Neuronal stem cell (in vitro differentiated cells): Measurements from ENCODE around the gene XRCC6.

Source experiments
- DNase-seq: peaks from one replicate; pipeline ENCODE4 v3.0.0-alpha.2; 2013; ENCODE audit warnings: low spot score
- H2AFZ ChIP-seq: one replicate; pipeline ENCODE4 v1.6.1; 2013; ENCODE audit warnings: mild to moderate bottlenecking, low read length, inconsistent platforms
- H2AK5ac ChIP-seq: 2 replicates; pipeline ENCODE4 v1.6.1; 2013; ENCODE audit warnings: low read depth, mild to moderate bottlenecking, inconsistent platforms, low read length, moderate library complexity, mixed read lengths
- H2BK120ac ChIP-seq: 2 replicates; pipeline ENCODE4 v1.6.1; 2013; ENCODE audit warnings: low read depth, mild to moderate bottlenecking, inconsistent platforms, low read length, moderate library complexity, mixed read lengths
- H2BK12ac ChIP-seq: one replicate; pipeline ENCODE4 v1.6.1; 2013; ENCODE audit warnings: low read length, inconsistent platforms
- H2BK15ac ChIP-seq: 2 replicates; pipeline ENCODE4 v1.6.1; 2013; ENCODE audit warnings: mild to moderate bottlenecking, low read length, inconsistent platforms, mixed read lengths
- H2BK5ac ChIP-seq: one replicate; pipeline ENCODE4 v1.6.1; 2013; ENCODE audit warnings: inconsistent platforms, mild to moderate bottlenecking, low read length, moderate library complexity
- H3K14ac ChIP-seq: one replicate; pipeline ENCODE4 v1.6.1; 2013; ENCODE audit warnings: low read length, inconsistent platforms
- H3K18ac ChIP-seq: 2 replicates; pipeline ENCODE4 v1.6.1; 2013; ENCODE audit warnings: low read length, inconsistent platforms
- H3K23ac ChIP-seq: 2 replicates; pipeline ENCODE4 v1.6.1; 2013; ENCODE audit warnings: low read depth, mild to moderate bottlenecking, mixed read lengths, low read length, inconsistent platforms; ENCODE audit not compliant: poor library complexity
- H3K27ac ChIP-seq: replicated peaks from 3 replicates; pipeline ENCODE4 v1.5.1; 2013; ENCODE audit warnings: low read length, inconsistent platforms
- H3K27me3 ChIP-seq, 3 experiments: 2 replicates each; pipeline ENCODE4 v1.6.1; 2013; ENCODE audit warnings: low read length in 3 of 3, mild to moderate bottlenecking in 2 of 3, inconsistent platforms in 1 of 3, low read depth in 1 of 3, mixed read lengths in 1 of 3, moderate library complexity in 1 of 3; ENCODE audit not compliant: control insufficient read depth in 3 of 3, insufficient read depth in 3 of 3
- H3K36me3 ChIP-seq, 2 donors: replicated peaks in 1 of 2; 2 replicates each; pipeline ENCODE4 v1.6.1; 2013; ENCODE audit warnings: low read length in 2 of 2; ENCODE audit not compliant: control insufficient read depth in 2 of 2, insufficient read depth in 2 of 2
- H3K4ac ChIP-seq: 2 replicates; pipeline ENCODE4 v1.6.1; 2013; ENCODE audit warnings: inconsistent platforms, mild to moderate bottlenecking, low read length, moderate library complexity
- H3K4me1 ChIP-seq, 2 donors: 1 replicate in 1 of 2; 2 replicates in 1 of 2; pipeline ENCODE4 v1.6.1; 2013; ENCODE audit warnings: low read length in 2 of 2, low read depth in 1 of 2; ENCODE audit not compliant: control insufficient read depth in 2 of 2, insufficient read depth in 1 of 2
- H3K4me2 ChIP-seq: one replicate; pipeline ENCODE4 v1.6.1; 2013; ENCODE audit warnings: mild to moderate bottlenecking, low read length, inconsistent platforms; ENCODE audit not compliant: insufficient read depth, poor library complexity, severe bottlenecking
- H3K4me3 ChIP-seq, 2 donors: 2 replicates each; pipeline ENCODE4 v1.5.1; 2013; ENCODE audit warnings: low read length in 2 of 2, mild to moderate bottlenecking in 2 of 2, inconsistent platforms in 1 of 2, moderate library complexity in 1 of 2
- H3K79me1 ChIP-seq: one replicate; pipeline ENCODE4 v1.6.1; 2013; ENCODE audit warnings: low read depth, mild to moderate bottlenecking, inconsistent platforms, low read length, moderate library complexity
- H3K9ac ChIP-seq: one replicate; pipeline ENCODE4 v1.6.1; 2013; ENCODE audit warnings: mild to moderate bottlenecking, low read depth, low read length, inconsistent platforms; ENCODE audit not compliant: poor library complexity
- H3K9me3 ChIP-seq, 2 donors: replicated peaks in 1 of 2; 2 replicates each; pipeline versions ENCODE3 to v1.6.1; 2013; ENCODE audit warnings: low read length in 2 of 2, mild to moderate bottlenecking in 2 of 2, inconsistent platforms in 1 of 2, low read depth in 1 of 2, mixed read lengths in 1 of 2, moderate library complexity in 1 of 2; ENCODE audit not compliant: control insufficient read depth in 2 of 2, insufficient read depth in 1 of 2
- H4K8ac ChIP-seq: one replicate; pipeline ENCODE4 v1.6.1; 2013; ENCODE audit warnings: low read depth, mild to moderate bottlenecking, inconsistent platforms, low read length, moderate library complexity
- H4K91ac ChIP-seq: one replicate; pipeline ENCODE4 v1.6.1; 2013; ENCODE audit warnings: low read length, low read depth, mild to moderate bottlenecking, inconsistent platforms; ENCODE audit not compliant: poor library complexity
- WGBS, 2 donors: extraction: QIAGEN DNeasy Blood & Tissue Kit; methylation state at CpG; one replicate each; pipeline ENCODE4 v1.1.7; 2013; ENCODE audit warnings: missing lambda C conversion rate in 2 of 2, mixed read lengths in 1 of 2; ENCODE audit not compliant: insufficient read length in 2 of 2, insufficient replicate concordance in 1 of 2; ENCODE audit errors: extremely low coverage in 2 of 2; 5-methylcytosine and 5-hydroxymethylcytosine counted together

XRCC6 gene

GRCh38 chr22:41578818-41579217 lies 42.3 kb upstream of the XRCC6 start:
- Histone ChIP-seq H3K4me2 (no peak overlapping the region), H2BK15ac (no peak overlapping the region), H3K9me3 (no peaks in the 10 kb centered on the region), H2BK5ac (no peak overlapping the region), H2BK120ac (no peak overlapping the region), H3K9ac (no peak overlapping the region), H3K4ac (no peak overlapping the region), H4K8ac (no peak overlapping the region), H3K23ac (no peak overlapping the region), H4K91ac (no peak overlapping the region), H2BK12ac (no peak overlapping the region), H3K79me1 (peaks cover 2% of the 10 kb centered on the region), H3K4me1 (no peaks in the 10 kb centered on the region), H2AK5ac (no peak overlapping the region), H3K27me3 (no peaks in the 10 kb centered on the region), H3K27ac (no peak overlapping the region), H3K4me3 (no peak overlapping the region), H2AFZ (no peak overlapping the region), H3K18ac (no peak overlapping the region), H3K14ac (no peak overlapping the region), H3K36me3 (peaks cover 2 to 29% of the 10 kb centered on the region in 2 donors)
- WGBS, 2 donors = no CpG with 5 or more reads among the region's 9 CpGs
- no peak for DNase-seq

GRCh38 chr22:41579297-41579996 lies 41.6 kb upstream of the XRCC6 start:
- Histone ChIP-seq H2BK120ac (no peak overlapping the region), H3K36me3 (peaks cover 2 to 31% of the 10 kb centered on the region in 2 donors), H4K8ac (no peak overlapping the region)

GRCh38 chr22:41579997-41580355 lies 41.1 kb upstream of the XRCC6 start:
- Histone ChIP-seq H2AFZ (no peak overlapping the region), H3K4ac (no peak overlapping the region), H3K4me3 (no peak overlapping the region), H2BK15ac (no peak overlapping the region), H3K27me3 (no peaks in the 10 kb centered on the region), H3K36me3 (peaks cover 2 to 31% of the 10 kb centered on the region in 2 donors), H3K79me1 (peaks cover 2% of the 10 kb centered on the region), H2BK5ac (no peak overlapping the region), H3K27ac (no peak overlapping the region), H3K4me1 (no peaks in the 10 kb centered on the region), H2BK12ac (no peak overlapping the region), H3K14ac (no peak overlapping the region), H3K9ac (no peak overlapping the region), H3K18ac (no peak overlapping the region), H4K8ac (no peak overlapping the region), H3K23ac (no peak overlapping the region), H3K4me2 (no peak overlapping the region), H4K91ac (no peak overlapping the region), H3K9me3 (no peaks in the 10 kb centered on the region), H2AK5ac (no peak overlapping the region), H2BK120ac (no peak overlapping the region)
- no CpG with 5 or more reads among the region's 6 CpGs for WGBS, 2 donors
- DNase-seq = no peak

More at GRCh38 chr22:41579297-41579996, 41.6 kb upstream of the XRCC6 start:
- no peak overlapping the region for H3K18ac ChIP-seq
- no peaks in the 10 kb centered on the region for H3K4me1 ChIP-seq
- no peak overlapping the region for H4K91ac ChIP-seq
- H2AFZ ChIP-seq = no peak overlapping the region
- H3K27ac ChIP-seq = no peak overlapping the region
- no peak overlapping the region for H2AK5ac ChIP-seq
- H3K4ac ChIP-seq = no peak overlapping the region
- H3K14ac ChIP-seq = no peak overlapping the region
- H3K9me3 ChIP-seq = no peaks in the 10 kb centered on the region
- no peaks in the 10 kb centered on the region for H3K27me3 ChIP-seq
- H3K9ac ChIP-seq = no peak overlapping the region
- H2BK12ac ChIP-seq = no peak overlapping the region
- no CpG with 5 or more reads among the region's 12 CpGs for WGBS, 2 donors
- H2BK15ac ChIP-seq = no peak overlapping the region
- H2BK5ac ChIP-seq = no peak overlapping the region
- DNase-seq = no peak
- H3K4me3 ChIP-seq = no peak overlapping the region
- no peak overlapping the region for H3K4me2 ChIP-seq
- peaks cover 2% of the 10 kb centered on the region for H3K79me1 ChIP-seq
- H3K23ac ChIP-seq = no peak overlapping the region

- H3K18ac ChIP-seq = no peak overlapping the region
These were observed 38.4 kb upstream of the XRCC6 start for GRCh38 chr22:41582694-41583093.

More at GRCh38 chr22:41582694-41583093, 38.4 kb upstream of the XRCC6 start:
- Histone ChIP-seq H3K9ac (no peak overlapping the region), H2BK120ac (no peak overlapping the region), H2AK5ac (no peak overlapping the region), H3K27me3 (no peaks in the 10 kb centered on the region), H2BK15ac (no peak overlapping the region), H3K4me2 (no peak overlapping the region), H3K36me3 (peaks cover 2 to 22% of the 10 kb centered on the region in 2 donors), H2BK5ac (no peak overlapping the region), H2BK12ac (no peak overlapping the region), H4K8ac (no peak overlapping the region), H3K4me3 (peak overlapping the region in 1 of 2 donors; percentile 8), H3K9me3 (no peaks in the 10 kb centered on the region), H3K14ac (no peak overlapping the region), H3K27ac (no peak overlapping the region), H3K4ac (no peak overlapping the region), H2AFZ (no peak overlapping the region), H3K4me1 (no peaks in the 10 kb centered on the region), H3K23ac (no peak overlapping the region), H3K79me1 (no peaks in the 10 kb centered on the region), H4K91ac (no peak overlapping the region)
- no CpG with 5 or more reads among the region's 8 CpGs for WGBS, 2 donors
- no peak for DNase-seq
